Esophagus squamous epithelium (tissue), 4 donors: ENCODE results near the gene BNC2.

Experiments used
- POLR2A ChIP-seq, 4 donors: fragments of 450-650 bp; IDR thresholded peaks; one replicate each; pipeline ENCODE4 v1.6.1; 2017; ENCODE audit warnings: antibody characterized with exemption in 4 of 4, mild to moderate bottlenecking in 4 of 4, moderate library complexity in 3 of 4
- TF ChIP-seq, protein P1 (sequence below), 6 experiments: fragments of 450-650 bp in 4 of 6; fragments of 200-600 bp in 2 of 6; sonication (generic) in 2 of 6; IDR thresholded peaks; one replicate each; pipeline ENCODE4 v1.5.1; 2016 to 2019; ENCODE audit warnings: antibody characterized with exemption in 6 of 6, mild to moderate bottlenecking in 4 of 6, moderate library complexity in 4 of 6

- TF ChIP-seq, protein P1, sequence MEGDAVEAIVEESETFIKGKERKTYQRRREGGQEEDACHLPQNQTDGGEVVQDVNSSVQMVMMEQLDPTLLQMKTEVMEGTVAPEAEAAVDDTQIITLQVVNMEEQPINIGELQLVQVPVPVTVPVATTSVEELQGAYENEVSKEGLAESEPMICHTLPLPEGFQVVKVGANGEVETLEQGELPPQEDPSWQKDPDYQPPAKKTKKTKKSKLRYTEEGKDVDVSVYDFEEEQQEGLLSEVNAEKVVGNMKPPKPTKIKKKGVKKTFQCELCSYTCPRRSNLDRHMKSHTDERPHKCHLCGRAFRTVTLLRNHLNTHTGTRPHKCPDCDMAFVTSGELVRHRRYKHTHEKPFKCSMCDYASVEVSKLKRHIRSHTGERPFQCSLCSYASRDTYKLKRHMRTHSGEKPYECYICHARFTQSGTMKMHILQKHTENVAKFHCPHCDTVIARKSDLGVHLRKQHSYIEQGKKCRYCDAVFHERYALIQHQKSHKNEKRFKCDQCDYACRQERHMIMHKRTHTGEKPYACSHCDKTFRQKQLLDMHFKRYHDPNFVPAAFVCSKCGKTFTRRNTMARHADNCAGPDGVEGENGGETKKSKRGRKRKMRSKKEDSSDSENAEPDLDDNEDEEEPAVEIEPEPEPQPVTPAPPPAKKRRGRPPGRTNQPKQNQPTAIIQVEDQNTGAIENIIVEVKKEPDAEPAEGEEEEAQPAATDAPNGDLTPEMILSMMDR (IDR thresholded peaks at IDR 0.05): no peak
- TF ChIP-seq POLR2A (IDR thresholded peaks at IDR 0.05): no peak
Measured at GRCh38 chr9:16450043-16450442, 420.4 kb downstream of the BNC2 start.
